Colon (tissue), 2 donors: ENCODE results near the gene CAT.

ENCODE experiments used
- FAIRE-seq: peaks from 2 replicates; lab custom pipeline; 2012; peaks lifted over from hg19 to GRCh38; lab: Jason Lieb, UNC
- donor health status: control.
- donor health status: control.

The CAT gene

DNA sequence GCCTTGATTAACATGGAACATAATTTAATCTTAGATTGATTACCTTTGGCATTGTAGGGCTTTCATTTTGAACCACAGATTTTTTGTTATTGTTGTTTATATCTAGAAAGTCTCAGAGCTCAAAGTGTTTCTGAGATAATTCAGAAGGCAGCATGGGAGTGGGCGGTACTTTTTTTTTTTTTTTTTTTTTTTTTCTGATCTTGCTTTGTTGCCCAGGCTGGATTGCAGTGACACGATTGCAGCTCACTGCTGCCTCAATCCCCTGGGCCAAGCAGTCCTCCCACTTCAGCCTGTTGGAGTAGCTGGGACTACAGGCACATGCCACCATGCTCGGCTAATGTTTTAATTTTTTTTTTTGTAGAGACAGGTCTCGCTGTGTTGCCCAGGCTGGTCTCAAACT is 21.5 kb downstream of the CAT start:
- FAIRE-seq, result no peak

DNA sequence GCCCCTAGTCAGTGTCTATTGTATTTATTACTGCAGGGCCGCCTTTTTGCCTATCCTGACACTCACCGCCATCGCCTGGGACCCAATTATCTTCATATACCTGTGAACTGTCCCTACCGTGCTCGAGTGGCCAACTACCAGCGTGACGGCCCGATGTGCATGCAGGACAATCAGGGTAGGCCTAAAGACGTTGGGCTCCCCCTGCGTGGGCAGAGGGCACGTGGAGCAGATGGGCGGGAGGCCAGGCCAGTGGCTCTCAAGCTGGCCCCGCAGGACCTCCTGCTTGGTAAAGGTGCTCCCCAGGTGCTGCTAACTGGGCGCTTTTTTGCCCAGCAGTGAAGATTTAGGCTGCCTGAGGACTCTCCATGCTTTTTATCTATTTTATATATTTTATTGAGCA is 22.5 kb downstream of the CAT start:
- FAIRE-seq, result no peak

DNA sequence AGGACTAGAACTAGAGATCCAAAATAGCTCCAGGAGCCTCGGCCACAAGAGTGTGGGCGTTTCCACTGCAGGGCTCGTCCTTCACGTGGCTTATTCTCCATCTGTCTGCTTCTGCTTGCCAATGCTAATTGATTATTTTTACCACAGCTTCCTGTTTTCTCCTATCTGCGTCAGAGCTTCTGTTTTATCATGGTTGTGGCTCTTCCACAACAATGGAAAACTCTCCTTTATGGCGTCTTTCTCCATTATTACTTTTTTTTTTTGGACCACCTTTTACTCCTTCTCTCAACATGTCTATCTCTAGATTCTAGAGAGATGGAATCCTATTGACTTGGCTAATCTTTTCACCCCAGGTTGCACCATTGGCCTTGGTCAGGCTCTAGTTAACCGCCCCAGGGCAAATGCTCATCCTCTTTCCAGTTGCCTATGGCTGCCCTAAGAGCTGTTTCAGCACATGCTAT is 25.9 kb downstream of the CAT start:
- no peak for FAIRE-seq

DNA sequence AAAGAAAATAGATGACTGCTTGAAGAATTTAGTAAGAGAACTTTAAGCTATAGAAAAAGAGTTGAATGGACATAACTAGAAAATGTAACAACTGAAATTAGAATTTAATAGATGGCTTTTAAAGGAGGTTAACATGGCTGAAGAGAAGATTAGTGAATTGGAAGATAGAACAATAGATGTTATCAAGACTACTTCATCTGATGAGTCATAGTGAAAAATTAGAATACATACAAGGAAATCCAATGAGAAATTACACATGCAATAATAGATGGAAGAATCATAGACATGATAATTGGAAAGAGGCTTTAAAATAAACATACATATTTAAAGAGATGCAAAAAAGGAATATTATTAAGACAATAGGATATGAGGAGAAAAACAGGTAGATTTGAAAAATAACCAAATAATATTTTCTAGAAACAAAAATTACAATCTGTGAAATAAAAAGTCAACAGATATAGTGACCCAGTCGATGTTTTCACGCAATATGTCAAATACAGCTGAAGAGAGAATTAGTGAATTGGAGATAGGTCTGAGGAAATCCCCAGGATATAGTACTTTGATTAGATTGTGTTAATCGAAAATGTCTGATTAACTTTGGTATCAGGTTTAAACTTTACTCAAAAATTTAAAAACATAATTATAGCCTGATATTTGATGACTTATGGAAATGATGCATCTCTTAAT is 28.2 kb downstream of the CAT start:
- FAIRE-seq, result no peak

DNA sequence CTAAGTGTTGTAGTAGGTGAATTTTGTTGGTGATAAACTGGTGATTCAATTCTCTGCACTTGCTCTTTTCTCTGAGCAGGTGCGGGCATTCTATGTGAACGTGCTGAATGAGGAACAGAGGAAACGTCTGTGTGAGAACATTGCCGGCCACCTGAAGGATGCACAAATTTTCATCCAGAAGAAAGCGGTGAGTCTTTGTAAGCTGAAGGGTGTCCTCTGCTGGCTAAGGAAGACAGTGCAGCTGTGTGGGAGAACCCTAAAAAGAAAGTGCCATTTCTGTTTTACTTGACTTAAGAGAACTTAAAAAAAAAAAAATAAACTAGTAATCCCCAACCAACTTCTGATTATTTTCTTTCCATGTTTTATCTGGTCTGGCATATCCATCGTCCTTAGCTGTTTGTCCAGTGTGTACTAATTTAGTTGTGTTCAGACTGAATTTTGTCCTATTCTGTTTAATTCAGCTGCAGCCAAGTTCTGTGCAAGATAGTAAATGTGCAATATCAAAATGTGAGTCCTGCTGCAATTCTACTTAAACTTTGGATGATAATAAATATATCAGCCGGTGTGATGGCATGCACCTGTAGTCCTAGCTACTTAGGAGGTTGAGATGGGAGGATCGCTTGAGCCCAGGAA is 29.6 kb downstream of the CAT start:
- no peak for FAIRE-seq

DNA sequence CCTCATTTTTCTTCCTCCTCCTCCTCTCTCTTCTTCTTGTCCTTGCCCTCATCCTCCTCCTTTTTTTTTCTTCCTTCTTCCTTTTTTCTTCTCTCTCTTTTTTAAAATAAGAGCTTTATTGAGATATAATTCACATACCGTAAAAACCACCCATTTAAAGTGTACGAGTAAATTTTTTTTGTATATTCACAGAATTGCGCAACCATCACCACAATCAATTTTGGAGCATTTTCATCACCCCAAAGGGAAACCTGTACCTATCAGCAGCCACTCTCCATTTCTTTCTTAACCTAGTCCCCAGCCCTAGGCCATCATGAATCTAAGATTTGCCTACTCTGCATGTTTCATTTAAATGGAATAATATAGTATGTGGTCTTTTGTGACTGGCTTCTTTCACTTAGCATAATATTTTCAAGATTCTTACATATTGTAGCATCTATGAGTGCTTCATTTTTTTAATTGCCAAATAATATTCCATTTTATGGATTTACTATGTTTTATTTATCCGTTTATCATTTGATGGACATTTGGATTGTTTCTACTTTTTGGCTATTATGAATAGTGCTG is 35.0 kb downstream of the CAT start:
- no peak for FAIRE-seq

DNA sequence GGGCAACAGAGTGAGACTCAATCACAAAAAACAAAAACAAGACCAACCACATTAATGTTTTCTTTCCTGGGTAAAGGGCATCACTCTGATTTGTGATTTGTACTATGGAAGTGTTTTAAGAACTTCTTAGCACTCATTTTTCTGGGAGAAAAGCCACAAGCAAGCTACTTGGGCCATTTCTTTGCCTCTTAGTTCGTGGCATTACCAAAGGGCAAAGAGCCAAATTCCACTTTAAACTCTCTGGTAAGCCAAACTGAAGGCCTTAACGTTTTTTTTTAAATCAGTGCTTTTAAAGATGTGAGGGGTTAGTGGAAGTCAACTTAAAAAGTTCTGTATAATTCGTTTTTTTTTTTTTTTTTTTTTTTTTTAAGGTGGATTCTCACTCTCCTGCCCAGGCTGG is 36.9 kb downstream of the CAT start:
- FAIRE-seq, result no peak

DNA sequence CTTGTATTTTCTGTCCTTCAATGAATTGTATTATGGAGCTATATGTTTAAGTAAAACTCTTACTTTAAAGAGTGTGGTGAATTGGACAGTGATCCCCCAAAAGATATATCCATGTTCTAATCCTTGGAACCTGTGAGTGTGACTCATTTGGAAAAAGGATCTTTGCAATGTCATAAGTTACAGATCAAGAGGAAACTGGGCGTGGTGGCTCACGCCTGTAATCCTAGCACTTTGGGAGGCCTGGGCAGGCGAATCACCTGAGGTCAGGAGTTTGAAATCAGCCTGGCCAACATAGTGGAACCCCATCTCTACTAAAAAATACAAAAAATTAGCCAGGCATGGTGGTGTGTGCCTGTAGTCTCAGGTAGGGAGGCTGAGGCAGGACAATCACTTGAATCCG is 38.1 kb downstream of the CAT start:
- no peak for FAIRE-seq

DNA sequence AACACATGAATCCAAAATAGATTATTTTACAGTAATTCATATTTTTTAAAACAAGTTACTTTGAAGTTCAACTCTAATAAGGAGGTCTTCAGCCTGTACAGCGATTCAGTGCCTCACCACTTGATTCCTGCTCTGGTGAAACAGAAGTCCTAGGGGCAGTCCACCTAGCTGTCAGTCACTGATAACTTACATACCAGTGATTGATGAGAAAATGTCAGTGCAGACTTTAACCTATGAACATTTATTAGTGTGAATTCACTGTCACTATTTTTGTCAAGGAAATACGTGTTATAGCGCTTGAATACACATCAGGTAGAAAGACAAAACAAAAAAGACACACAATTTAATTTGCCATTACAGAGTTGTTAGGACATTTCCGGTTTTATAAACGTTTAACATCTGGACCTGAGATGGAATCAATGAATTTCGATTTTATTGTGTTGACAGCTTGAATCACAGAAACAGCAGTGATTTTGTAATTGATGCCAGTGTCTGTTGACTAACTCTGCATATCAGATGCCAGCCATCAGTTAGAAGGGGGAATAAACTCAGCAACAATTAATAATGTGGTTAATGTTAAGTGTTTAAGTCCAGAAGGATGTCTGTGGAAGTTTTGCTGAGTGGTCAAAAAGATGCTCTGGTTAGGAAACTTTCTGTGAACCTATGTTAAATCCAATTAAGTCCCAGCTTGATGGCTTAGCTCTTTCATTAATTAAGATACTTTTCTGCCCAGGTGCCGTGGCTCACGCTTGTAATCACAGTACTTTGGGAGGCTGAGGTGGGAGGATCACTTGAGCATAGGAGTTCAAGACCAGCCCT is 40.3 kb downstream of the CAT start:
- FAIRE-seq, result no peak

DNA sequence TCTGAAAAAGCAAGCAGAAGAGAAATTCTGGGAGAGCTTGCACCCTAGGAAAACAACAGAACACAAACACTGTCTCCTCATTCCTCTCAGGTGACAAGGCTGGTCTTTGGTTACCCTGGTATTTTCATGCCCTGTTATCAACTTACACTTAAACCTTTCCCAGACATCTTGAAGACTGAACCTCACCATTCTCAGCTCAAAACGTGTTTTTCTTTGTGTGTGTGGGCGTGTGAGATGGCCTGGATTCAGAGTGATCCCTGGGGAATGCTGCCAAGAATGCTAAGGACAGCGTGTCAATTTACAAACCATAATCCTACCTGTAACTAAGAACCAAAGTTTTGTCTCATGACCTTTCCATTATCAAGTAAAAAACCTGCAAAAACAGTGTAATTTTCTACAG is 41.6 kb downstream of the CAT start:
- FAIRE-seq, result no peak

DNA sequence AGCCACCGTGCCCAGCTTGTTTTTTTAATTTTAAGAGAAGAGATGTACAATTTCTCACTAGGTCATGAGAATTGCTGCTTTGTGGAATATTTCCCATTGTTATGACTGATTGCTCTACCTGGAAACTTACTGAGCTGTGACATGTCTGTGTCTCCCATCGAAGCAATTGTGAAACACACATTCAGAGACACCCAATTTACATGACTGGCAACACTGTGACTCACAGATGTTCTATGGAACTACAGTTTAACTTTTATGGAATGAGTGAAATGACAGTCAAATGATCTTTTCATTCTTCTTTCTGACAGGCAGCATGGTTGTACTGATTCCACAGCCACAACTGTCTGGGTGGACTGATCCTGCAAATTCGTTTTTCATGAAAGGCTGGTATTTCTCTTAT is 42.6 kb downstream of the CAT start:
- FAIRE-seq, result no peak

DNA sequence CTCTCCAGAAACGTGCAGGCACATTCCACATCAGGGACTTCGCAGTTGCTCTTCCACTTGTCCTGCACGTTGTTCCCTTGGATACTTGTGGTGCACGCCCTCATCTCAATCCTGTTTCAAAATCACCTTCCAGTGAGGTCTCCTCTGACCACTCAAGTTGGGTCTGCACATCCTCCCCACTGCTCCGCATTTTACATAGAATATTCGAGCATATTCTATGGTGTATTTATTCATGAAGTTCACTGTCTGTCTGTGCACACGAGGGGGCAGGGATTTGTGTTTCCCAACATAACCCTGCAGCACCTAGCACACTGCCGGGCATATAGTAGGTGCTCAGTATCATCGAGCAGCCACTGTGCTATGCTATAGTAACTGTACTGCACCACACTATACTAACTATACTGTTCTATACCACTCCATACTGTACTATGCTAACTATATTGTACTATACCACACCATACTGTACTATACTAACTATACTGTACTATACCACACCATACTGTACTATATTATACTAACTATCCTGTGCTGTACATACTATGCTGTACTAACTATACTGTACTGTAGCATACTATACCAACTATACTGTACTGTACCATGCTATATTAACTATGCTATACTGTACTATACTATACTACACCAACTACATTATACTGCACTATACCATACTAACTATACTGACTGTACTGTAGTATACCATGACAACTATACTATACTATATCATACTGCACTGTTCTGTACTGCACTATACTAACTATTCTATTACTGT is 44.6 kb downstream of the CAT start:
- FAIRE-seq, result no peak

DNA sequence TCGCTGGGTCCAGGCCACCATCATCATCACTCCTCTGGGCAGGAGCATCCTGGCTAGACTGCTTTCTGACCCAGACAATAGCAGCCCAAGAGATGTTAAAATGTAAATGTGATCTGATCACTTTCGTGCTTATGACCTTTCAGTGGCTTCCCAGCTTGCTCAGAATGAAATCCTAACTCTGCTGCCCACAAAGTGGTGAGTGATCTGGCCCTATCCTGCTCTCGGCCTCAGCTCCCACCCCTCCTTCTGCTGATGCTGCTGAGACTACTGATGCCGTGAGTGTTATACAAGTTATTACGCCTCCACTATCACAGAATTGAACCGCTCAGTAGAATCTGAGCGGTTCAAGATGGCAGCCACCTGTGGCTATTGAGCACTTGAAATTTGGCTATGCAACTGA is 48.7 kb downstream of the CAT start:
- no peak for FAIRE-seq

DNA sequence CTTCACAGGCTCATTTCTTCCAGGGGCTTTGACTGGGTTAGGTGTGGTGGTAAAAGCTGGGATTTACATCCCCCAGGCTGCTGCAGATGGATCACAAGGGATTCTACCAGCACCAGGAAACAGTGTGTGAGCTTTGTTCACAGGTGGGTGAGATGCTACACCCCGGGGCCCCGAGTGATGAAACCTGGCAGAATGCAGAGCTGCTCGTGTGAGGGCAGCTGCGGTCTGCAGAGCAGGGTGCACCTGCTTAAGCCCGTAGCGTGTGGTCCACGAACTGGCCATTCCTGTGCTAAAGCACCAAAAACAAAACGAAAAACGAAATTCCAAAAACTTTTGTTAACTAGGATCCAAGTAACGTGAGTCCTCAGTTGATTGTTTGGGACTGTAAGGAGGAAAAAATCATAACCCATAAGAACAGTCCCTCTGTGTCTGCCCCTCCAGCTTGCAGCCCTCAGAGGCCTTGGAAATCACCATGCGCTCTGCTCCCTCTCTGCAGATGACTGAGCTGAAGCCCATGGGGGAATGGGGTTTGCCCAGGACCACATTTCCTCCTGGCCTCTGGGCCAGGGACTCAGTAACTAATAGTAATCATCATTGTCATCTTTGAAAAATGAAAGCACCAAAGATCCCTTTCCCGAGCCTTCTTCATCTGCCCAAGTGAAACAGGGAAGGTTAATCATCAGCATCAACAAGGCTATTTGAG is 50.3 kb downstream of the CAT start:
- no peak for FAIRE-seq

DNA sequence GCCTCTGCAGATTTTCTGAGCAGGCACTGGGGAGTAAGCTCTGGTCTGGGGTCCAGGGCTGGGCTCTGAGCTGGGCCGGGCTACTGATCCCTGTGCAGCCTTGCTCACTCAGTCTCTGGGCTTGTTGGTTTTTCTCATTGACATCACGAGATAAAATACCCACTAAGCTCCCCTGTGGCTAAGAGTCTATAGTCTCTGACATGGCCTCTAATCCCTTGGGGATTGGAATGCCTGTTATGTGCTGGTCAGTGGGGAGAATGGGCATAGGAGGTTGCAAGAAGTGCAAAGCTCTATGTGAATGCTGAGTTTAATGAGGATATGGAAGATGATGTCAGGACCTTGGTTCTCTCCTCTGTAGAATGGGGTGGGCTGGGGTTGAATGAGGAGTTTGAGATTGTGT is 51.6 kb downstream of the CAT start:
- FAIRE-seq, result no peak

DNA sequence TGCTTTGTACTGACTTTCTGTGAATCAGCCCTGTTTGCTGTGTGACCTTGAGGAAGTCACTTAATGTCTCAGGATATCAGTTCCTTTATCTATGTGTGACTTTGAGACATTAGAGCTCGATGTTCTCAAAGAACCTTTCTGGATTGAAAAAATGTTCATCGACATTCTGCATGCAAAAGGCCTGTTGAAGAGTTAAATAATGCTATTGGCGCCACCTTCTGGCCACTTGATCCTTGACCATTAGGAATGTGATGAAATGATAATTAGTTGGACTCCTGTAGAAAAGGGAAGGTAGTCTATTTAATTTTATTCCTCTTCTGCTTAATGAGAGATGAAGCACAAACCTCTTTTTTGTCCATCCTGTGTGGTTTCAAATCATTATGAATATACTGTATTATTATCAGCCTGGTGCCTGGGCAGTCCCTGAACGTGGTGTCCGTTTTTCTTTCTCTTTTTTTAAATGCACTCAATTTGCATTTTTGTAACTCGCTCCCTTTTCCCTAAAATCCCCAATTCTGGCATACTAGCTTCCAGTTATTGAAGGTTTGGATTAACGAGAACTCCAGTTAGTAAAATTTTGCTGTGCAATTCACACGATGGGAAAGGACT is 54.2 kb downstream of the CAT start:
- FAIRE-seq, result no peak

DNA sequence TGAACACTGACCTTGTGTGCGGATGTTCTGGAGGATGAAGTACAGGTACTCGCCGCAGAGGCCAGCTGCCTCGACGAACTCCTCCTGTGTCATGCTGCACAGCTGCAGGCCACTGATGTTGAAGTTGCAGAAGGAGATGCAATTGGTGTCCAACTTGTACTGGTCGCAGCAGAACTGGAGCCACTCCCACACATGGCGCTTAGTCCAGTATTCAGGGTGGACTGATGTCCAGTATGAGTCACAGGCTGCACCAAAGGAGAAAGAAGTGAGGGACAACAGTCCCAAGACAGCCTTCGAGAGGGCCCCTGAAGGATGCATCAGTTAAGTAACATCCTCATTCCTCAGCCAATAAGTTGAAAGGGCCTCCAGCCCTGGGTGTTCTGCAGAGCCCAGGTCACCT is 54.7 kb downstream of the CAT start:
- no peak for FAIRE-seq

DNA sequence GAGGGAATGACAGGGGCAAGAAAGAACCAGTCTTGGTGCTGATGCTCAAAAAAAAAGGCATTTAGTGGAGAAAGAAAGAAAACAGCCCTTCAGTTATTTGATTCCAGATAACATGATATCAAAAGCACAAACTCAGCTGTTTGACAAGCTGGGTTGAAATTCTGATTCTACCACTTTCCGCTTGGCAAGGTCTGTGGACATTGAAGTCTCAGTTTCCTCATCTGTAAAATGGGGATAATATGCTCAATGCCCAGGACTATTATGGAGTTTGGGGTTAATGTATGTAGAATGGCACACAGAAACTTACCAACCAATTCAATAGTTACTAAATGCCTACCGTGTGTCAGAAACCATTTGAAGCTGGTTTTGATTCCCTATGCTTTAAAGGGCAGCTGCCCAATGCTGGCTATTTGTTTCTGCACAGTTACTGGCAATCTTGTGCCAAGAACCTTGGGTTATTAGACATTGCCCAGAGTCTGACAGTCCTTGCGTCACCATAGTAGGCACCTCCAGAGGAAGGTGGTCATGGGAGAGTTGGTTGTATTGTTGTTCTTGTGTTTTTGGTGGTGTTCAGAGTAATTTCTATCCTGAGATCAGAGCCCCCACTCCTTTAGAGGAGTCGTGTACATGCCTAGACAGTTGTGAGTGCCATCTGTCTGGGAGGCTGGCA is 55.3 kb downstream of the CAT start:
- no peak for FAIRE-seq

DNA sequence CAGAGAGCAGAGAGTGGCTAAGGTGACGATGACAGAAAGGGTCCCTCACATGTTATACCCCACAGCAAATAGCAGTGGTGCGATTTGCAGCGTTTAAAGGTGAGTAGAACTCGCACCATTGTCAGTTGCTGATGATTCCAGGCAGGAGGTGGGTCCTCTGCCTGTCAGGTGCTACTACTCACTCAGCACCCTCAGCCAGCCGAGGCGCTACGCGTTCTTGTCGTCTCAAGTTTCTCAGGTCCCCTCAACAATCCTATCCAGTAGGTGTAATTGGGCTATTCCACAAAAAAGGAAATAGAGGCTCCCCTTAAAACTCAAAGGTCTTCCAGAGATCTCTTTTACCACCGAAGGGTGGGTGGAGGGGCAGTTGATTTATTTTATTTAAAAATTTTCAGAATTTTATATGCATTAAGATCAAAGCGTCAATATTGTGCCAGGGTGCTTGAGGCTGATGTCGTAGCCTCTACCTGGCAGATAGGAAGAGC is 56.5 kb downstream of the CAT start:
- no peak for FAIRE-seq

DNA sequence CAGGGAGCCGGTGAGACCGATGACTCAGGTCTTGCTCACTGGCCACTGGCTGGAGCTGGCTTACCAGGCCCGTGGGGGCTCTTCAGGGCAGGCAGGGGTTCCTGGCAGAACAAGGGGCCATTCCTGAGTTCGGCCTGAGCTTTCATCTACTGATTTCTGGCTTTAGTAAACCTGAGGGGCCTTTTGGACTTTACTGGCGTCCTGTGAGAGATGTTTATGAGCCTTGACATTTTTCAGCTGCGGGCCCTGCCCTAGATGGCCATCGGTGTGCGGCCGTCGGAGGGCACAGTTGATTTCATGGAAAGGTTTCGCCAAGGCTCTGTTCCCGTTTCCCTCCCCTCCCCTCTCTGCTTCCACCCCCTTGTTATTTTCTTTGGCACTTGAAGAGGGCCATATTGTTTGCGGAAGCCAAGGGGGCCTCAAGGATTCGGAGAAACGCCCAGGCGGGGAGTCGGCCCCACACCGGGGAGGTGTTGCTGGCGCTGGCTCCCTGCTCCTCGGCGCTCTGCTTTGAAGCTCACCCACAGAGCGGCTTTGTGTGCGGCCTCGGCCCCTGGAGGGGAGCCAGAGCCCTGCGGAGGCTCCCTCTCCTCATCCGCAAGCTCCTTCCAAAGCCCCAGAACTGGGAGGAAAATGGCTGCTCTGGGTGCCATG is 57.1 kb downstream of the CAT start:
- FAIRE-seq, result no peak
